Colonic mucosa (tissue), 4 donors: ENCODE results near the gene L3MBTL4. TPM values are rescaled to one million over a fixed set of nuclear protein-coding genes. Genes with fewer than 3 reads are reported as not detected.

Experiments used
- DNase-seq: peaks from one replicate; pipeline ENCODE4 v3.0.0-alpha.2; 2020
- H3K27ac ChIP-seq: fragments of 200-600 bp; one replicate; pipeline ENCODE4 v1.8.0; 2021
- H3K27me3 ChIP-seq: fragments of 200-600 bp; one replicate; pipeline ENCODE4 v1.8.0; 2021
- H3K36me3 ChIP-seq: fragments of 200-600 bp; one replicate; pipeline ENCODE4 v1.8.0; 2021
- H3K4me1 ChIP-seq: fragments of 200-600 bp; one replicate; pipeline ENCODE4 v1.8.0; 2021; ENCODE audit warnings: mild to moderate bottlenecking
- H3K4me3 ChIP-seq: fragments of 200-600 bp; one replicate; pipeline ENCODE4 v1.8.0; 2021
- H3K9ac ChIP-seq, 2 donors: one replicate each; pipeline ENCODE4 v1.7.0; 2013; ENCODE audit warnings: control low read depth in 2 of 2, low read depth in 2 of 2, low read length in 2 of 2
- H3K9me3 ChIP-seq: fragments of 200-600 bp; one replicate; pipeline ENCODE4 v1.8.0; 2021
- intact Hi-C: fragments of 100-400 bp; cut with DNase I; formaldehyde crosslinking; loops from one replicate; pipeline ENCODE4 v1.14.1; 2022
- total RNA-seq, 2 donors: library from RNA; stranded (reverse); fragmentation: NEBNext Ultra II Directional in 1 of 2; extraction: Animal tissue kit (Norgen Biotek cat#: 25700) in 1 of 2; gene quantifications; one replicate each; pipeline ENCODE4 v1.2.1, GENCODE V29; 2021
- TF ChIP-seq, protein P1 (sequence below): fragments of 200-600 bp; IDR thresholded peaks from one replicate; pipeline ENCODE4 v1.8.0; 2022; ENCODE audit warnings: antibody characterized with exemption, mild to moderate bottlenecking
- donor health status: healthy.
- donor health status: DM: no; HTN: no; CAD: no.
- donor health status: DM: no; HTN: no; CAD: no.

The L3MBTL4 gene
- total RNA-seq, 2 donors from 2014 or later, result 3.5 to 3.8 TPM

DNA sequence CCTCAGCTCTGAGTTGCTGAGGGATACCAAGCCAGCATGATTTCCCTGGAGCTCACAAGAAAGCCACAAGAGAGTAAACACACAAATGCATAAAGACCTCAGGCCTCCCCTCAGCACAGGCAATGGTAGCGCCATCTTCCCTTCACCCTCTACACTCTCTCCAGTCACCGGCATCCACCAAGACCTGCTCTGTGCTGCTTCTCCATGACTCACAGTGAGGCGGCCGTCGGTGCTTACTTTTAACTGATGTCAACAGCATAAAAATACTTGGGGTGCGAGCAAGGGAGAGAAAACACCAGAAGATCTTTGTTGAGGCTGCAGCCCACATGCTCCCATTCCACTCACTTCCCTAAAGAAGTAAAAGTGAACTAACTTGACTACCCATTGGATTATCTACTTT, 46.7 kb downstream of the L3MBTL4 start:
- Histone ChIP-seq H3K27ac (no peak overlapping the region), H3K4me1 (peaks cover 5% of the 10 kb centered on the region), H3K27me3 (no peaks in the 10 kb centered on the region), H3K9me3 (no peaks in the 10 kb centered on the region), H3K36me3 (no peaks in the 10 kb centered on the region), H3K9ac (no peak overlapping the region), H3K4me3 (no peak overlapping the region)
- no peak for DNase-seq
- TF ChIP-seq, protein P1, sequence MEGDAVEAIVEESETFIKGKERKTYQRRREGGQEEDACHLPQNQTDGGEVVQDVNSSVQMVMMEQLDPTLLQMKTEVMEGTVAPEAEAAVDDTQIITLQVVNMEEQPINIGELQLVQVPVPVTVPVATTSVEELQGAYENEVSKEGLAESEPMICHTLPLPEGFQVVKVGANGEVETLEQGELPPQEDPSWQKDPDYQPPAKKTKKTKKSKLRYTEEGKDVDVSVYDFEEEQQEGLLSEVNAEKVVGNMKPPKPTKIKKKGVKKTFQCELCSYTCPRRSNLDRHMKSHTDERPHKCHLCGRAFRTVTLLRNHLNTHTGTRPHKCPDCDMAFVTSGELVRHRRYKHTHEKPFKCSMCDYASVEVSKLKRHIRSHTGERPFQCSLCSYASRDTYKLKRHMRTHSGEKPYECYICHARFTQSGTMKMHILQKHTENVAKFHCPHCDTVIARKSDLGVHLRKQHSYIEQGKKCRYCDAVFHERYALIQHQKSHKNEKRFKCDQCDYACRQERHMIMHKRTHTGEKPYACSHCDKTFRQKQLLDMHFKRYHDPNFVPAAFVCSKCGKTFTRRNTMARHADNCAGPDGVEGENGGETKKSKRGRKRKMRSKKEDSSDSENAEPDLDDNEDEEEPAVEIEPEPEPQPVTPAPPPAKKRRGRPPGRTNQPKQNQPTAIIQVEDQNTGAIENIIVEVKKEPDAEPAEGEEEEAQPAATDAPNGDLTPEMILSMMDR, result no peak
- intact Hi-C loops, result no loop called here

DNA sequence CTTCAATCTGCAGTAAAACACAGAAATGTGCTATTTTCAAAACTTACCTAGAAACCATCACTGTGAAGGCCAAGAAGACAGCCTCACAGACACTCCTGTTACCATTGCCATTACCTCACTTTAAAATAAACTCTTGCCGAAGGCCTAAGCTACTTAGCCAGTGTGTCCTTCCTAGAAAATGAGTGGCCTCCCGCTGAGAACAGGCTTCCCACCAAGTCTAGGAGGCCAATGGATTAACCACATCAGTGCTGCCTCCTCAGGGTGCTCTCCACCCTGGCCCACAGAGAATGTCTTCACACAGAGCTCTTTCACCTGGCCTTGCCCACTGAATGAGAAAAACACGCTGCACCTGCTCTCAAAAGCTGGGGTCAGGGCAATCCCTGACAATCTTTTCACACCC, 47.5 kb downstream of the L3MBTL4 start:
- no peaks in the 10 kb centered on the region for H3K9me3 ChIP-seq
- H3K4me1 ChIP-seq, result peaks cover 5% of the 10 kb centered on the region
- no peak overlapping the region for H3K27ac ChIP-seq
- H3K27me3 ChIP-seq, result no peaks in the 10 kb centered on the region
- H3K9ac ChIP-seq, result no peak overlapping the region
- H3K4me3 ChIP-seq, result no peak overlapping the region
- no peaks in the 10 kb centered on the region for H3K36me3 ChIP-seq
- TF ChIP-seq, protein P1, result no peak
- DNase-seq, result no peak
- intact Hi-C loops, result no loop called here

DNA sequence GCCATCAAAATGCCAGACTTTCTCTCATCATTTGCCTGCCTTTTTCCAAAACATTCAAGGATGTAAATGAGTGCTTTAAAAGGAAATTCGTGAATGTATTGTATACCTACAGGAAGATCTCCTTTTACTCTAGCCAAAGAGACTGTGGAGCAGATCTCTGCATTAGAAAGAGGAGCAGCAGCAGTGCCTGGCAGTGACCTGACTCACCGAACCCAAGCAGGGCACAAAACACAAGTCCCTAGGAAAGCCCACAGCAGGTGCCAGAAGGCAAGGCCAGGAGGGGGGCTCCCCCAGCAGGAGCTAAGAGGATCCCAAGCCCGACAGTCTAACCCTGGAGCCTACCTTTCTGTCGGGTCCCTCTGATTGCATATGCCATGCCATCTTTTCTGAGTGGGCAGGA, 47.9 kb downstream of the L3MBTL4 start:
- Histone ChIP-seq H3K4me3 (no peak overlapping the region), H3K9ac (no peak overlapping the region), H3K36me3 (no peaks in the 10 kb centered on the region), H3K27me3 (no peaks in the 10 kb centered on the region), H3K4me1 (peaks cover 5% of the 10 kb centered on the region), H3K27ac (no peak overlapping the region), H3K9me3 (no peaks in the 10 kb centered on the region)
- intact Hi-C loops, result no loop called here
- TF ChIP-seq, protein P1, result no peak
- DNase-seq, result no peak

DNA sequence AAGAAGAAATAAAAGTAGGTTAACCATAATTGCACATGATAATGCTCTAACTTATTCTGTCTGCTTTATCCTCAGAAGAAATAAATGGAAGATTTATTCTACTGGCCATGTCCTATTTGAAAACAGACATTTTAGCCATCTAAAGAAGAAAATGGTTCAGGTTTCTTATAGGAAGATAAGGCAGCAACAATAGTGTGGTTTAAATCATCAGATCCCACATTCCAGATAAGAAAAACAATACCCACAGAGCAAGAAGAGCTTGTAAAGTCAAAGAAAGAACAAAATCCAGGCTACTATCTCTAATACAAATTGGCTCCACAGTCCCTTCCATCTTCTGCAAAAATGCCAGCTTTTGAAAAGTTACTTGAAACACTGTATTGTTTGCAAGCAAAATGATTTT, 49.3 kb downstream of the L3MBTL4 start:
- H3K4me3 ChIP-seq, result no peak overlapping the region
- intact Hi-C loops, result no loop called here
- no peak for DNase-seq
- no peaks in the 10 kb centered on the region for H3K36me3 ChIP-seq
- H3K27me3 ChIP-seq, result no peaks in the 10 kb centered on the region
- no peak overlapping the region for H3K27ac ChIP-seq
- TF ChIP-seq, protein P1, result no peak
- no peaks in the 10 kb centered on the region for H3K4me1 ChIP-seq
- no peaks in the 10 kb centered on the region for H3K9me3 ChIP-seq
- H3K9ac ChIP-seq, result no peak overlapping the region

DNA sequence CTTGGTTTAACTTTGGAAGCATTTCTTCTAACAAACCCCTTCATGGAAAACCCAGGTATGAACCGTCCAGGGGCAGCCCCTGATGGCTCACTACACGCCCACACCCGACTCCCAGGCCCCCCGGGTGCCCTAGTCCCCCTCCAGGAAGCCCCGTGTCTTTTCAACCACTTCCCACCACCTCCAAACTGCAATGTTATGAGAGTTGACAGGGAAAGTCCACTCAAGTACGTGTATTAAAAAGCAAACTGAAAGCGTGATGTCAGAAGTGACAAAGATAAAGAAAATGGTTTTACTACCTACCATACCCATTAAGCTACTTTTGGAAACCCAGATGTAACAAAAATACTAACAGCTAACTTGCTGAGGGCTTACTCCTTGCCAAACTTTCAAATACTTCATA, 51.5 kb downstream of the L3MBTL4 start:
- Histone ChIP-seq H3K27ac (no peak overlapping the region), H3K9me3 (no peaks in the 10 kb centered on the region), H3K9ac (no peak overlapping the region), H3K27me3 (no peaks in the 10 kb centered on the region), H3K4me3 (no peak overlapping the region), H3K4me1 (no peaks in the 10 kb centered on the region), H3K36me3 (no peaks in the 10 kb centered on the region)
- DNase-seq, result no peak
- TF ChIP-seq, protein P1, result no peak
- intact Hi-C loops, result no loop called here
